DMS79 (cell line): Measurements from ENCODE around the gene SPINK5.
"Not testable (repeated sequence)": the region's sequence is repeated elsewhere in the genome, so short reads cannot be mapped to it uniquely, and the experiment has no call there.

Experiments used
- DNase-seq: peaks from one replicate; lab custom pipeline; 2025; lab: John Stamatoyannopoulos, UW

Gene SPINK5

GRCh38 chr5:148063861-148064260 lies at the start of gene SPINK5:
TSS of gene SPINK5 (plus strand) at chr5:148063980. CDS start at chr5:148064045, 65 bp downstream.
- DNase-seq, result no peak

- DNase-seq, result no peak
Observed at GRCh38 chr5:148014276-148014675, 49.5 kb upstream of the SPINK5 start.

- no peak for DNase-seq
Observed at GRCh38 chr5:148020257-148020988, 43.4 kb upstream of the SPINK5 start.

GRCh38 chr5:148027505-148027904 lies 36.3 kb upstream of the SPINK5 start:
- DNase-seq, result no peak

GRCh38 chr5:148029131-148029530 lies 34.6 kb upstream of the SPINK5 start:
- no peak for DNase-seq

- no peak for DNase-seq
Observed at GRCh38 chr5:148033134-148033533, 30.6 kb upstream of the SPINK5 start.

- DNase-seq, result no peak
Observed at GRCh38 chr5:148035676-148036075, 28.1 kb upstream of the SPINK5 start.

GRCh38 chr5:148042881-148043280 lies 20.9 kb upstream of the SPINK5 start:
- DNase-seq, result no peak

GRCh38 chr5:148043705-148044104 lies 20.1 kb upstream of the SPINK5 start:
- DNase-seq, result no peak

- not testable (repeated sequence) for DNase-seq
Observed at GRCh38 chr5:148055160-148055559, 8.6 kb upstream of the SPINK5 start.

GRCh38 chr5:148060309-148060708 lies 3.5 kb upstream of the SPINK5 start:
- no peak for DNase-seq

GRCh38 chr5:148060881-148061280 lies 2.9 kb upstream of the SPINK5 start:
- no peak for DNase-seq

GRCh38 chr5:148070621-148071020 lies 6.8 kb downstream of the SPINK5 start:
- no peak for DNase-seq

- no peak for DNase-seq
Observed at GRCh38 chr5:148072207-148072606, 8.4 kb downstream of the SPINK5 start.

GRCh38 chr5:148075529-148075928 lies 11.7 kb downstream of the SPINK5 start:
- DNase-seq, result no peak

GRCh38 chr5:148083203-148083602 lies 19.4 kb downstream of the SPINK5 start:
- DNase-seq, result no peak

GRCh38 chr5:148084269-148084668 lies 20.5 kb downstream of the SPINK5 start:
- no peak for DNase-seq

- no peak for DNase-seq
Observed at GRCh38 chr5:148085310-148085709, 21.5 kb downstream of the SPINK5 start.

GRCh38 chr5:148085977-148086705 lies 22.4 kb downstream of the SPINK5 start:
- no peak for DNase-seq

- DNase-seq, result no peak
Observed at GRCh38 chr5:148090146-148090772, 26.5 kb downstream of the SPINK5 start.

GRCh38 chr5:148090773-148091250 lies 27.0 kb downstream of the SPINK5 start:
- DNase-seq, result no peak

GRCh38 chr5:148091991-148092964 lies 28.5 kb downstream of the SPINK5 start:
- DNase-seq, result no peak
